Hematopoietic multipotent progenitor cell treated with erythropoietin and hydrocortisone succinate and interleukin-3 and kit ligand, for 4 days (in vitro differentiated cells): ENCODE results near the gene TMBIM1.

ENCODE experiments used
- DNase-seq: peaks from one replicate; pipeline ENCODE4 v3.0.0-alpha.2; 2015

TMBIM1 gene

GRCh38 chr2:218271487-218271797, 20.9 kb downstream of the TMBIM1 start:
- DNase-seq, result peak; percentile 42

DNA sequence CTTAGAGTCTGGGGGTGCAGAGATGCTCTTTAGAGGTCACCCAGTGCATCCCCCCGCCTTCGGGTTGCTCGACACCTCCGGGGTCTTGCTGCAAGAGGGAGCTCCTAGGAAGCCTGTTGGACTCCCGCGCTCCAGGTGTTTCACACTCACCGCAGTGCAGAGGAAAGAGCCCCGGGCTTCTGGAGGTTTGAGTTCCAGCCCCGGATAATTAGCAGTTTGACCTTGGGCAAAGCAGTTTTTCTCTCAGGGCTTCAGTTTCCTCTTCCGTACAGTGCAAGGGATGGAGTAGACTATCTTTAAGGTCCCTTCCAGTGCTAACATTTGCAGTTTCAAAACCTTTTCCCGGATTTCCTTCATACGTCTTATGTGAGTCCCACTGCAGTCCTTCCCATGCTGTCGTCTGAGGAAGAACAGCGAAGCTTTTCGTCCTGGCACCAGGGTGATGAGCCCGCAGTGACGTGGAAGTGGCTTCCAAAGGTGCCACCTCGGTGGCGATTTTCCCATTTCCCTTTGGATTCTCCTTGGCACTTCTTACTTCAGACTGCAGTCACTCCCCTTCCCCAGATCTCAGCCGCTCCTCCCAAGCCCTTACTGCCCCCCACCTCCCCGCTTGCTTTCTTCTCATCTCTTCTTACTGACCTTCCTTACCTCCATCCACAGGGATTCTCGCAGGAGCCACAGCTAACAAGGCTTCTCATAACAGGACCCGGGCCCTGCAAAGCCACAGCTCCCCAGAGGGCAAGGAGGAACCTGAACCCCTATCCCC, 21.4 kb downstream of the TMBIM1 start:
- DNase-seq, result peak; percentile 45

- peak; percentile 100 for DNase-seq
These were observed 22.2 kb downstream of the TMBIM1 start, which contains the start of the genes AAMP and PNKD for GRCh38 chr2:218269900-218270720. TSS of gene AAMP (minus strand) at chr2:218270137. CDS start at chr2:218270086, 51 bp downstream. TSS of gene PNKD (plus strand) at chr2:218270519. CDS start at chr2:218270536, 17 bp downstream.

DNA sequence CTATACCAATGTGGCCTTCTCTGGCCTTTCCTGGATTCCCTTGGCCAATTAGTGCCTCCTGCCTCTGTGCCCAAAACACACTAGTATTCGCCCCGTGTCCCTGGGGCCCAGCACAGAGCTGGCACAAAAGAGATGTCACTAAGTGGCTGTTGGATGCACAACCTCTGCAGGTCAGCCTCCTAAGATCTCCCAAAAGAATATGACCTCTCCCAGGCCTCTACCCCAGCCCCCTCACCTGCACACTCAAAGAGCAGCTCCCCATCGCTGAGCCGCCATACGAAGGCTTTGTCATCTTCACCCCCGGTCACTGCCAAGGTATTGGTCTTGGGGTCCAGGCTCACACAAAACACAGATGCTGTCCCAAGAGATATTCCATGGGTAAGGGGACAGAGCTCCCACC, 25.0 kb downstream of the TMBIM1 start:
- DNase-seq, result no peak

GRCh38 chr2:218266316-218266979, 25.9 kb downstream of the TMBIM1 start:
- DNase-seq, result no peak

GRCh38 chr2:218265626-218266025, 26.7 kb downstream of the TMBIM1 start:
- no peak for DNase-seq

- DNase-seq, result no peak
These were observed 27.3 kb downstream of the TMBIM1 start for GRCh38 chr2:218264773-218265561.

GRCh38 chr2:218263817-218264641, 28.3 kb downstream of the TMBIM1 start:
- DNase-seq, result no peak

DNA sequence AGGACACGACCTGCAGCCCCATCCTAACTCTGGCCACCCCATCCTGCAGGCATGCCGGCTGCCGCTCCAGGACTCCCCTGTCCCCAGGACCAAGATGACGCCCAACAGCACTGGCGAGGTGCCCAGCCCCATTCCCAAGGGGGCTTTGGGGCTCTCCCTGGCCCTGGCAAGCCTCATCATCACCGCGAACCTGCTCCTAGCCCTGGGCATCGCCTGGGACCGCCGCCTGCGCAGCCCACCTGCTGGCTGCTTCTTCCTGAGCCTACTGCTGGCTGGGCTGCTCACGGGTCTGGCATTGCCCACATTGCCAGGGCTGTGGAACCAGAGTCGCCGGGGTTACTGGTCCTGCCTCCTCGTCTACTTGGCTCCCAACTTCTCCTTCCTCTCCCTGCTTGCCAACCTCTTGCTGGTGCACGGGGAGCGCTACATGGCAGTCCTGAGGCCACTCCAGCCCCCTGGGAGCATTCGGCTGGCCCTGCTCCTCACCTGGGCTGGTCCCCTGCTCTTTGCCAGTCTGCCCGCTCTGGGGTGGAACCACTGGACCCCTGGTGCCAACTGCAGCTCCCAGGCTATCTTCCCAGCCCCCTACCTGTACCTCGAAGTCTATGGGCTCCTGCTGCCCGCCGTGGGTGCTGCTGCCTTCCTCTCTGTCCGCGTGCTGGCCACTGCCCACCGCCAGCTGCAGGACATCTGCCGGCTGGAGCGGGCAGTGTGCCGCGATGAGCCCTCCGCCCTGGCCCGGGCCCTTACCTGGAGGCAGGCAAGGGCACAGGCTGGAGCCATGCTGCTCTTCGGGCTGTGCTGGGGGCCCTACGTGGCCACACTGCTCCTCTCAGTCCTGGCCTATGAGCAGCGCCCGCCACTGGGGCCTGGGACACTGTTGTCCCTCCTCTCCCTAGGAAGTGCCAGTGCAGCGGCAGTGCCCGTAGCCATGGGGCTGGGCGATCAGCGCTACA, 29.4 kb downstream of the TMBIM1 start:
- DNase-seq, result no peak

GRCh38 chr2:218262237-218262600, 30.1 kb downstream of the TMBIM1 start:
- no peak for DNase-seq

- DNase-seq, result no peak
These were observed 30.7 kb downstream of the TMBIM1 start for GRCh38 chr2:218261423-218262236.

- DNase-seq, result peak; percentile 24
These were observed 31.4 kb downstream of the TMBIM1 start, which contains the start of gene GPBAR1 for GRCh38 chr2:218260742-218261422. TSS of gene GPBAR1 (plus strand) at chr2:218261015. CDS start at chr2:218262725, 1,710 bp downstream.

DNA sequence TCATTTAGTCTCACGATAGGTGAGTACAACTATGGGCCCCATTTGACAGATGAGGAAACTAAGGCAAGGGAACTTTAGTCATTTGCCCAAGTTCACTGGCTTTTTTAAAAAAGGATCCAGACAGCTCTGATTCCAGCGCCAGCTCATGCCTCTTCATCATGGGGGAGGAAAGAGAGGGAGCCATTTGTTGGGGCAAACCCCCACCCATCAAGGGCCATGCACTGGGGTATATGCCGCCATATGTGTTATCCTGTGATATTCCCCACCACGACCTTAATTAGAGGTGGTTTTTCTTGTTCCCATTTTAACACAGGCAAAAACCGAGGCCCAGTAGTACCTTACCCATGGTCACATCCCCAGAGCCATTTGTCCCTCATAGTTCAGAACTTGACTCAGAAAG, 32.1 kb downstream of the TMBIM1 start:
- no peak for DNase-seq

GRCh38 chr2:218259099-218259961, 33.0 kb downstream of the TMBIM1 start:
- no peak for DNase-seq

- peak; percentile 81 for DNase-seq
These were observed 34.8 kb downstream of the TMBIM1 start for GRCh38 chr2:218257390-218257981.

- DNase-seq, result no peak
These were observed 35.5 kb downstream of the TMBIM1 start for GRCh38 chr2:218256612-218257350.

- DNase-seq, result no peak
These were observed 36.9 kb downstream of the TMBIM1 start for GRCh38 chr2:218255446-218255845.
